K562 (cell line): Measurements from ENCODE around the gene APBB2.

Experiments
- ERF ChIP-seq: fragments of 450-650 bp; formaldehyde crosslinking; IDR thresholded peaks from 2 replicates; pipeline ENCODE4 v1.4.0; 2020; ENCODE audit warnings: mild to moderate bottlenecking, mixed read lengths
- POLR2AphosphoS2 ChIP-seq: IDR thresholded peaks from 2 replicates; pipeline ENCODE4 v1.6.1; 2012; ENCODE audit warnings: low read length, improper control_type of control experiment
- RBM39 ChIP-seq: fragments of 200-400 bp; formaldehyde crosslinking; optimal IDR thresholded peaks from 2 replicates; pipeline ENCODE3; 2018; ENCODE audit warnings: low read depth, low read length
- SAP30 ChIP-seq: fragments of 200-600 bp; sonication (generic); IDR thresholded peaks from 2 replicates; pipeline ENCODE4 v1.6.1; 2012; ENCODE audit warnings: borderline replicate concordance, low read depth, mild to moderate bottlenecking, moderate library complexity, low read length, control low read depth, inconsistent platforms; ENCODE audit not compliant: insufficient read depth, poor library complexity, severe bottlenecking
- STAT6 ChIP-seq: sonication (generic); formaldehyde crosslinking; IDR thresholded peaks from 2 replicates; pipeline ENCODE4 v1.8.1; 2023; ENCODE audit warnings: mild to moderate bottlenecking, missing genetic modification reagents
- ZBED1 ChIP-seq: IDR thresholded peaks from 2 replicates; pipeline ENCODE4 v1.6.1; 2014
- ZNF764 ChIP-seq: fragments of 250-450 bp; sonication (Bioruptor Pico); IDR thresholded peaks from 2 replicates; pipeline ENCODE4 v1.4.0; 2020; ENCODE audit warnings: low read depth, mild to moderate bottlenecking, moderate library complexity
- TF ChIP-seq, protein P1 (sequence below): IDR thresholded peaks from 2 replicates; pipeline ENCODE4 v1.6.1; 2014; ENCODE audit warnings: antibody characterized with exemption
- TF ChIP-seq, protein P2 (sequence below): fragments of 250-450 bp; sonication (Bioruptor Pico); IDR thresholded peaks from 2 replicates; pipeline ENCODE4 v1.5.0; 2021; ENCODE audit warnings: mild to moderate bottlenecking, borderline replicate concordance
- TF ChIP-seq, protein P3 (sequence below): sonication (generic); formaldehyde crosslinking; IDR thresholded peaks from 2 replicates; pipeline ENCODE4 v1.8.1; 2023; ENCODE audit warnings: mild to moderate bottlenecking, missing genetic modification reagents

GRCh38 chr4:40822420-40823166, 391.7 kb downstream of the APBB2 start:
- TF ChIP-seq, protein P1, sequence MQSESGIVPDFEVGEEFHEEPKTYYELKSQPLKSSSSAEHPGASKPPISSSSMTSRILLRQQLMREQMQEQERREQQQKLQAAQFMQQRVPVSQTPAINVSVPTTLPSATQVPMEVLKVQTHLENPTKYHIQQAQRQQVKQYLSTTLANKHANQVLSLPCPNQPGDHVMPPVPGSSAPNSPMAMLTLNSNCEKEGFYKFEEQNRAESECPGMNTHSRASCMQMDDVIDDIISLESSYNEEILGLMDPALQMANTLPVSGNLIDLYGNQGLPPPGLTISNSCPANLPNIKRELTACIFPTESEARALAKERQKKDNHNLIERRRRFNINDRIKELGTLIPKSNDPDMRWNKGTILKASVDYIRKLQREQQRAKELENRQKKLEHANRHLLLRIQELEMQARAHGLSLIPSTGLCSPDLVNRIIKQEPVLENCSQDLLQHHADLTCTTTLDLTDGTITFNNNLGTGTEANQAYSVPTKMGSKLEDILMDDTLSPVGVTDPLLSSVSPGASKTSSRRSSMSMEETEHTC, result no peak
- TF ChIP-seq ERF (CRISPR knock-in tag) (no peak), SAP30 (no peak), ZNF764 (CRISPR knock-in tag) (no peak), STAT6 (CRISPR knock-in tag) (no peak), ZBED1 (no peak), POLR2AphosphoS2 (no peak), RBM39 (no peak)
- TF ChIP-seq, protein P2, sequence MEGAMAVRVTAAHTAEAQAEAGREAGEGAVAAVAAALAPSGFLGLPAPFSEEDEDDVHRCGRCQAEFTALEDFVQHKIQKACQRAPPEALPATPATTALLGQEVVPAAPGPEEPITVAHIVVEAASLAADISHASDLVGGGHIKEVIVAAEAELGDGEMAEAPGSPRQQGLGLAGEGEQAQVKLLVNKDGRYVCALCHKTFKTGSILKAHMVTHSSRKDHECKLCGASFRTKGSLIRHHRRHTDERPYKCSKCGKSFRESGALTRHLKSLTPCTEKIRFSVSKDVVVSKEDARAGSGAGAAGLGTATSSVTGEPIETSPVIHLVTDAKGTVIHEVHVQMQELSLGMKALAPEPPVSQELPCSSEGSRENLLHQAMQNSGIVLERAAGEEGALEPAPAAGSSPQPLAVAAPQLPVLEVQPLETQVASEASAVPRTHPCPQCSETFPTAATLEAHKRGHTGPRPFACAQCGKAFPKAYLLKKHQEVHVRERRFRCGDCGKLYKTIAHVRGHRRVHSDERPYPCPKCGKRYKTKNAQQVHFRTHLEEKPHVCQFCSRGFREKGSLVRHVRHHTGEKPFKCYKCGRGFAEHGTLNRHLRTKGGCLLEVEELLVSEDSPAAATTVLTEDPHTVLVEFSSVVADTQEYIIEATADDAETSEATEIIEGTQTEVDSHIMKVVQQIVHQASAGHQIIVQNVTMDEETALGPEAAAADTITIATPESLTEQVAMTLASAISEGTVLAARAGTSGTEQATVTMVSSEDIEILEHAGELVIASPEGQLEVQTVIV (CRISPR knock-in tag), result no peak
- TF ChIP-seq, protein P3, sequence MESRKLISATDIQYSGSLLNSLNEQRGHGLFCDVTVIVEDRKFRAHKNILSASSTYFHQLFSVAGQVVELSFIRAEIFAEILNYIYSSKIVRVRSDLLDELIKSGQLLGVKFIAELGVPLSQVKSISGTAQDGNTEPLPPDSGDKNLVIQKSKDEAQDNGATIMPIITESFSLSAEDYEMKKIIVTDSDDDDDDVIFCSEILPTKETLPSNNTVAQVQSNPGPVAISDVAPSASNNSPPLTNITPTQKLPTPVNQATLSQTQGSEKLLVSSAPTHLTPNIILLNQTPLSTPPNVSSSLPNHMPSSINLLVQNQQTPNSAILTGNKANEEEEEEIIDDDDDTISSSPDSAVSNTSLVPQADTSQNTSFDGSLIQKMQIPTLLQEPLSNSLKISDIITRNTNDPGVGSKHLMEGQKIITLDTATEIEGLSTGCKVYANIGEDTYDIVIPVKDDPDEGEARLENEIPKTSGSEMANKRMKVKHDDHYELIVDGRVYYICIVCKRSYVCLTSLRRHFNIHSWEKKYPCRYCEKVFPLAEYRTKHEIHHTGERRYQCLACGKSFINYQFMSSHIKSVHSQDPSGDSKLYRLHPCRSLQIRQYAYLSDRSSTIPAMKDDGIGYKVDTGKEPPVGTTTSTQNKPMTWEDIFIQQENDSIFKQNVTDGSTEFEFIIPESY (CRISPR knock-in tag), result no peak
